ENCODE data around the gene HPSE.

The HPSE gene

GRCh38 chr4:83334425-83335241, at the start of gene HPSE:
Gene HPSE, minus strand, starts transcription at chr4:83334848. Its CDS starts 66 bp downstream, at chr4:83334782.
- DNase-seq (ENCODE audit: low spot score): peak; percentile 87

DNA sequence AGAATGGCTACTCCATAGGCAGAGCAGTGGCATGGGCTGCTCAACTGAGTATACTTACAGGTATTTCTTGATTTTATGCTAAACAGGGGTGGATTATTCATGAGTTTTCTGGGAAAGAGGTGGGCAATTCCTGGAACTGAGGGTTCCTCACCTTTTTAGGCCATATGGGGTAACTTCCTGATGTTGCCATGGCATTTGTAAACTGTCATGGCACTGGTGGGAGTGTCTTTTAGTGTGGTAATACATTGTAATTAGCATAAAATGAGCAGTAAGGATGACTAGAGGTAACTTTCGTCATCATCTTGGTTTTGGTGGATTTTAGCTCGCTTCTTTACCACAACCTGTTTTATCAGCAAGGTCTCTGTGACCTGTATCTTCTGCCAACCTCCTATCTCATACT, 48.2 kb upstream of the HPSE start:
- no peak for DNase-seq (ENCODE audit: low spot score)

DNA sequence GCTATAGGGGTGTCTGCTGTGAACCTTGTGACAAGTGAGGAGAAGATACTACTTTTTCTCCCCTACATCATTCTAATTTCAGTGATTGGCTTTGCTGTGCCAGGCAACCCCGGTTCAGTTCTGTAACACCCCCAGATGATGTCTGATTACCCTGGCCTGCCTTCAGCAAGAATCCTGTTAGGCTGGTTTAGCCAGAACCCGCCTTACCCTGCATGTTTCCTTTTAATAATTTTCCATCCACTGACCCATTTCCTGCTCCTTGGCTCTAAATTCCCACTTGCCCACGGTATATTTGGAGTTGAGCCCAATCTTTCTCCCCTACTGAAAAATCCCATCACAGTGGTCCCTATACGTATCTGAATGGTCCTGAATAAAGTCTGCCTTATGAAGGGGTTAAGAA, 46.5 kb upstream of the HPSE start:
- peak; percentile 21 for DNase-seq (ENCODE audit: low spot score)

DNA sequence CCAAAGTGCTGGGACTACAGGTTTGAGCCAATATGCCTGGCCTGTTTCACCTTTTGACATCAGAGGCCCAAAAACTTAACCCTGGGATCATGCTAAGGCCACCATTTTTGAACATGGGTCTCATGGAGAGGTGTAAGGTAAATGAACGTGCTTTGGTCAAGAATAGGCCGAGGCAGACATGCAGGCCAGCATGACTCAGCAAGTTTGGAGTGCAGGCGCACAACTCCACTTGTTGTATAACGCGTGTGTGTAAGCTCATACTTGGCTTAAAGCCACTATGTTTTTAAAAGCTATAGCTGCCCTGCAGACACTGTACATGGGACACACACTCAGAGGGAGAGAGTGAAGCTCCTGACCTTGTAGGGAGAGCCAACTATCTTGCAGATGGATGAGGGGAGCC, 43.8 kb upstream of the HPSE start:
- no peak for DNase-seq (ENCODE audit: low spot score)

DNA sequence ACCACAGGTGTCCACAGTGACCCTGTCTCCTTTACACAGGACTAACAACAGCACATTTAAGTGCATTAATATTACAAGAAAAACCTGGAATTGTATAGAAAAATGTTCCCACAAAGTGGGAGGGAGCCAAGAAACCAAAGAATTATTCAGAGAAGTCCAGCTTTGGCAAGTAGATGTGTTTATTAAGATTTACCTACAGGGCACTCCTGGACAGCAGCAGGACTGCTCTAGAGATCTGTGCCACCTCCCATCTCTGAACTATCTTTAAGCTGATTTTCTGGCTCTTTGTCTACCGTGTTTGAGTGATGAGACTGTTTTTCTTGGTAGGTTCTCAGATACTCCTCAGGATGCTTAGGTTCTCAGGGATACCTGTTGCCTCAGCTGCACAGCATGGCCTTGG, 38.3 kb upstream of the HPSE start:
- no peak for DNase-seq (ENCODE audit: low spot score)

GRCh38 chr4:83371936-83372335, 37.3 kb upstream of the HPSE start:
- DNase-seq (ENCODE audit: low spot score): peak; percentile 85

- no peak for DNase-seq (ENCODE audit: low spot score)
These were observed 36.6 kb upstream of the HPSE start for GRCh38 chr4:83371235-83371634.

GRCh38 chr4:83370640-83370906, 35.9 kb upstream of the HPSE start:
- peak; percentile 83 for DNase-seq (ENCODE audit: low spot score)

GRCh38 chr4:83369831-83370639, 35.4 kb upstream of the HPSE start:
- no peak for DNase-seq (ENCODE audit: low spot score)

DNA sequence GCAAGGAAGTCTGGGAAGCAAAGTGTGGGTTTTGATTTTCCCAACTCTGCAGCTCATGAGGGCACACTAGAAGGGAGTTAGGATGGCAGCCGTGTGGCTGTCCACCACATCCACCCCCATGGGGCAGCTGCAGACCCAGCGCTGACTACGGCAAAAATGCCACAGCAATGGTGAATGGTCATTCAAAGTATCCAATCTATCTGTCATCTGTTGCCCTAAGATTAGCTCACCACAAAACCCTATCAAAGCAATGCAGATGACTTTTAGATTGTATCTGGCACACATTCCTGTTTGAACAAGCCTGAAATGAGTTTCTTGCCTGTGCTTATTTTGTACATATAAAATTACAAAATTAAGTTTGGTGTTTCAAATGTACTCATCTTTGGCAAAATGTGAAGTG, 29.7 kb upstream of the HPSE start:
- DNase-seq (ENCODE audit: low spot score): no peak

DNA sequence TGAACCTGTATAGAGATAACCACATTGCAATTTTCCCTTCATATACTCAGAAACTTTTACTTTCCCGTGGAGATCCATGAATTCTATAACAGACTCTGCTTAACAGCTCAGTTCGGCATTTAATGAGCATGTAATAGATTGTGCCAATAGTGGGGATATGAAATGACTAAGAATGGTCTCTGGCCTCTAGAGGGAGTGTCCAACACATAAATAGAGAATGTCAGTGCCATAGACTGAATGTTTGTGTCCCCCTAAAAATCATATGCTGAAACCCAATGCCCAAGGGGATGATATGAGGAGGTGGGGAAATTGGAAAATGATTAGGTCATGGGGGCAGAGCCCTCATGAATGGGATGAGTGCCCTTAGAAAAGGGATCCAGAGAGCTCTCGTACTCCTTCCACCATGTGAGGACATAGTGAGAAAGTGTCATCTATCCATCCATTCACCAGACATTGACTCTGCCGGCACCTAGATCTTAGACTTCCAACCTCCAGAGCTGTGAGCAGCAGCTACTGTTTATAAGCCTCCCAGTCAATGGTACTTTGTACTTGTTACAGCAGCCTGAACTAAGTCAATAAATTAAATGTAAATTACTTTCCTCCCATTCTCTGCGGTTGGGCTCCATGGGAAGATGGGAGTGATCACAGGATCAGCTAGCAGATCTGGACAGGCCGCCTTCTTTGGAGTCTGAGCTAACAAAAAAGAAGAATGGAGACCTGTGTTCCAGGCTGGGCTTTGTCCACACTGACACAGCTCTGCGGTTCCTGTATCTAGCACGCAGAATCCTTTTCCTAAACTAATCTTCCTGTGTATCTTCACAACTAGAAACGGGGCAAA, 28.1 kb upstream of the HPSE start:
- DNase-seq (ENCODE audit: low spot score): peak; percentile 20

DNA sequence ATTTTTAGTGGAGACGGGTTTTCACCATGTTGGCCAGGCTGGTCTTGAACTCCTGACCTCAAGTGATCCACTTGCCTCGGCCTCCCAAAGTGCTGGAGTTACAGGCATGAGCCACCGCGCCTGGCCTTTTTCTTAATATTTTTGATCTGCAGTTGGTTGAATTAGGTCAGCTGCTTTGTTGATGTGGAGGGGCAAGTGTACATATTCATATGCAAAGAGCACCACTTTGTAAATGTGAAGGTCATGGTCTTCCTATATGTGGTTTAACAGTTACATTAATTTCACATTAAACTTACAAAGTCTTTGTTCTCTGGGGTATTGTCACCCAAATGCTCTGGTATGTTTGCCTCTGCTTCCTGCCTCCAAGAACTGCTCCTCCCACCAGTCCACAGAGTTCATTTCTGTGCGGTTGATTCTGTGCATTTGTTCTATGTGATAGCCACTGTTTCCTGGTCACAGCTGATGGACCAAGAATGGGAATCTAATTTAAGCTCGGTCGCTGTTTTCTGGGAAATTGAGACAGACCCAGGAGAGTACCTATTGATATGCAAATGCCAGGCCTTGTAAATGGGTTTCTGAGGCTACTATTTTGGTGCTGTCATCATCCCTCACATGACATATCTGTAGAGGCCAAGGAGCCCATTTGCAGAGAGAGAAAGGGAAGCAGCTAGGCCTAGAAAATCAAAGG, 26.9 kb upstream of the HPSE start:
- DNase-seq (ENCODE audit: low spot score): no peak

GRCh38 chr4:83360018-83360417, 25.4 kb upstream of the HPSE start:
- DNase-seq (ENCODE audit: low spot score): no peak

GRCh38 chr4:83358410-83358809, 23.8 kb upstream of the HPSE start:
- peak; percentile 75 for DNase-seq (ENCODE audit: low spot score)

- peak; percentile 85 for DNase-seq (ENCODE audit: low spot score)
These were observed 22.4 kb upstream of the HPSE start for GRCh38 chr4:83356899-83357661.

- no peak for DNase-seq (ENCODE audit: low spot score)
These were observed 18.9 kb upstream of the HPSE start for GRCh38 chr4:83353516-83353915.

GRCh38 chr4:83348074-83348473, 13.4 kb upstream of the HPSE start:
- no peak for DNase-seq (ENCODE audit: low spot score)

DNA sequence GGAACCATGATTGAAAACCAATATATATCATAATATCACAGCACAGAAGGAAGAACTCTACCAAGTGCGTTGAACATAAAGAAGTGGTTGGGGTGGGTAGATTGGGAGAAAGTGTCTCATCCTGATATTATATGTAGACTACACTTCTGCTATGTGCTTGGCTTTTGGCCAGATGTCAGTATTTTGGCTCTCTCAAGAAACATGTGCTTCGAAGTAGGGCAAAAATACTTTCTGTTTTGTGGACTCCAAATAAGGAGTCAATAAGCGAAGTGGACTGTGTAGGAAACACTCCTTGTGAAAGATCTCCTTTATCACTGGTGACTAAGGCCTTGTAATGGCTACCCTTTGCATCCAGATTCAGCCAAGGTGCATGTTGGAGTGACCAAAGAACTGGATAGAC, 7.8 kb upstream of the HPSE start:
- no peak for DNase-seq (ENCODE audit: low spot score)

- no peak for DNase-seq (ENCODE audit: low spot score)
These were observed 6.2 kb upstream of the HPSE start for GRCh38 chr4:83340692-83341343.

GRCh38 chr4:83339573-83339972, 4.9 kb upstream of the HPSE start:
- no peak for DNase-seq (ENCODE audit: low spot score)

DNA sequence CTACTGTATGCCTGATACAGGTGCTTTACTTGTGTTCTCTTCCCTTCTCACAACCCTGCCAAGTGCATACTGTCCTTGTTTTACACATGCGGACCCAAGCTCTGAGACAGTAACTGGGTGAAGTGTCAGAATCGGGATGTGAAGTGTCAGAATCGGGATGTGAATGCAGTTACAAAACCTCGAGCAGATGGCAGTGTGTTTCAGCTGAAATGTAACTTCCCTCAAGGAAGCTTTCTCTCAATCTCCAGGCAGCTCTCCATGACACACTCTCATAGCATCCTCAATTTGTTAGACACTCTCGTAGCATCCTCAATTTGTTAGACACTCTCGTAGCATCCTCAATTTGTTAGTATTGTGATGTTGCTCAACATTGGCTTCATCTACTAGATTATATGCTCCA, 1.1 kb upstream of the HPSE start:
- DNase-seq (ENCODE audit: low spot score): no peak
